Right ventricle myocardium superior (tissue), 1 donor: ENCODE measurements around the gene CAMK2D. TPM values are rescaled to one million over a fixed set of nuclear protein-coding genes. Genes with fewer than 3 reads are reported as not detected.
A peak's percentile ranks its signal among the peaks of the same experiment; 100 is the strongest.

ENCODE experiments used
- ATAC-seq: fragments of 200-7000 bp; cut with Tn5 transposase; one replicate; pipeline ENCODE4 v1.9.1; 2020; ENCODE audit warnings: mild to moderate bottlenecking; ENCODE audit not compliant: poor library complexity
- DNase-seq: peaks from one replicate; pipeline ENCODE4 v3.0.0-alpha.2; 2020
- intact Hi-C: fragments of 100-400 bp; cut with DNase I; formaldehyde crosslinking; loops from one replicate; pipeline ENCODE4 v1.11.2; 2022
- total RNA-seq: library from RNA; stranded (reverse); fragmentation: NEBNext Ultra II Directional; extraction: Animal tissue kit (Norgen Biotek cat#: 25700); gene quantifications from one replicate; pipeline ENCODE4 v1.2.1, GENCODE V29; 2021
- donor health status: DM: no; HTN: yes; CAD: no; lungs with severe emphysema.

Gene CAMK2D
- total RNA-seq, 1 donor from 2014 or later, result 194 TPM

DNA sequence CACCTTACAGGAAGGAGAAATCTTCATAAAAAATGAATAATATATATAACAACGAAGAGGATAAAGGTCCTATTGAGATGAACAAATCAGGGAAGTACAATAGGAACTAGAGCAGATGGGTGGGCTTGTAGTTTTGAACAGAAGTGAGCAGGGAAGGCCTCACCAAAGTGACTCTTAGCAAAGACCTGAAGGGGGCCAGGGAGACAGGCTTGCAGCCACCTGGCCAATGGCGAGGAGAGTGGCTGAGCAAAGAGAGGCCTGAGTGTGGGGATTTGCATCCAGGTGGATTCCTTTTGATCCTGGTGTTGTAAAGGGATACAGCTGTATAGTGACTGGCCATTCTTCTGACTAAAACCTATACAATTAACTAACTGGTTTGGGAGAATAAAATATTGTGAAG is 354.1 kb downstream of the CAMK2D start:
- ATAC-seq (no peak), DNase-seq (no peak)
- intact Hi-C loops, result no loop called here

DNA sequence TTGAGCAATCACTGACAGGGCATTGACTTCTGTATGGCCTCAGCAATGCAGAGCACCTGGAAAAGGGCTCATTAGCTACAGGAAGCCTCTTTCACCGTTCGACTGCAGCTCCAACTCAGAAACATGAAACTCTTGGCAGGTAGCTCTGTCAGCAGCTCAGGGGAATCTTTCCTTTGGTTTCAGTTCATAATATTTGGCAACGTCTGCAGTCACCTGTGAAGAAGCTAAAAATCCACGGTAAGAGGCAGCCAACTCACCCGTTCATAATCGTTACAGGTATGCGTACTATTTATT is 354.9 kb downstream of the CAMK2D start:
- DNase-seq (no peak), ATAC-seq (no peak)
- intact Hi-C loops, result no loop called here

DNA sequence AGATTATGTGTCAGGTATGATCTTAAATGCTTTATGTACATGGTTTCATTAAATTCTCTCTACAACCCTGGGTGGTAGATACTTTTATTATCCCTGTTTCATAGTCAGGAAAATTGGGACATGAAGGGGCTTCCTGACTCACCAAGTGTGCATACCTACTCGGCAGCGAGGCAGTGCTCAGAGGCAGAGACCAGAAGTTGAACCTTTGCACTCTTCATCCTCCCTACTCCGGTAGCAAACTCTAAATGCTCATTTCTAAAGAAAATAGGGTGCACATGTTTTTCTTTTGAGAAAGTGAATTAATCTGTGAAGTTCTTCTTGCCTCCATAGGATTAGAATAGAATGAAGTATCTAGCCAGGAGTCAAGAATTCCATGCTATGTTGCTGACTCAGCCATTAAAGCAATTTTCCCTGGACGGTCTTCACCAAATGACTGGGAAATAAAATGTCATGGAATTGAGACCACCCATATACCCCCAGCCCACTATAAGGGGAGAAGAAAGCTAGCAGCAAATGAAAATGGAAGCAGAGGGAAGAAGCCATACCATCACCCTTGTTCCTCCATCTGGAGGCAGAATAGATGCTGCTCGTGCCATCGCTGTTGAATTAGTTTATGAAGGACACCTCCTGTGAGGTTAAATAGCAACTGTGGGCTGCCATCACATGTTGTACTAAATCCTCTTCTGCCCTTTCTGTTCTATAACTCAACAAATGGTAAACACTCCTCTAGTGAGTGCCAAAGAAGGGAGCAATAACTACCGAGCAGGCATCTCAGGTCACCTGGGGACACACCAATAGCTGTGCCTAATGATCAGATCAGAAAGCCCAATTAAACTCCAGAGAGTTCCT is 355.4 kb downstream of the CAMK2D start:
- intact Hi-C loops, result no loop called here
- no peak for ATAC-seq

DNA sequence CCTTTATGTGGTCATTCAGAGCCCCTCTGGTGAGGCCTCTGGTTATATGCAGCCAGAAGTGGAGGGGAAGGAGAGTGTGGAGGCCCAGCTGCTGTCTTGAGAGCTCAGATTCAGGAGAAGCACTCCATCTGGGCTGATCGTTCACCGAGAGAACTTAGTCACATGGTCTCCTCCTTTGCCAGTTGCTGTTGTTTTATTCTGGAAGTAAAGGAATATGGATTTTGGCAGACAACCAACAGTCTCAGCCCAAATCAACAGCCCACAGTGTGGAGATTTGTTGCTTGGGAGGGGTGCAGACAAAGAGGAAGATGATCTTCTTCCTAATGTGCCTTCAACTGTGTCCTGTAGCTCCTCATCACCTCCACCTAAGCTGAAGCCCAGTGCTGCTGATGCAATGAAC is 356.7 kb downstream of the CAMK2D start:
- intact Hi-C loops, result no loop called here
- no peak for DNase-seq
- peak; percentile 61 for ATAC-seq

More for the DNA sequence above, 355.4 kb downstream of the CAMK2D start:
- no peak for DNase-seq

DNA sequence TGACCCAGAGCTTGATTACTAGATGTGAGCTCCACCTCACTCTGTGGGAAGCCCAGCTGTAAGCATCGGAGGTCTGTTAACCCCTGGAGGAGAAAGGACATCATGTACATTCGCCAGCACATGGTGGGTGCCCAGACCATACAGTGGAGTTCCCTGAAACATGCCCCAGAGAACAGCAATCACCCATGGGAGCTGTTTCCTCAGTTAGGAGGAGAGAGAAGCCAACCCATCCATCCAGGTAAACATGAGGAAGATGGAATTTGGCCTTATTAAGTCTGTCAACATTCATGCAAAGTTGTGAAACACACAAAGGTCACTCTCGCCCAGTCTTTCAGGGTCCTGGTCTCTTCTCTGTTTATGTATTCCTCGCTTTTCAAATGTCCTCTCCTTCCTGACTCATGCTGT is 357.4 kb downstream of the CAMK2D start:
- no peak for ATAC-seq
- DNase-seq, result no peak
- intact Hi-C loops, result no loop called here

Other genes starting within 250 kb of the CAMK2D start
- gene ARSJ, start 217.9 kb upstream of the CAMK2D start, total RNA-seq, result 0.70 TPM